Ascending aorta (tissue), 2 donors: ENCODE measurements around the gene SH3RF3. TPM values are rescaled to one million over a fixed set of nuclear protein-coding genes. Genes with fewer than 3 reads are reported as not detected.
A peak's percentile ranks its signal among the peaks of the same experiment; 100 is the strongest.

Experiments used
- DNase-seq, 2 donors: peaks; one replicate each; pipeline ENCODE4 v3.0.0-alpha.2; 2019; ENCODE audit warnings: low spot score in 2 of 2
- H3K27ac ChIP-seq, 2 donors: fragments of 200-600 bp; sonication (generic); one replicate each; pipeline ENCODE4 v1.5.1; 2016 to 2017; ENCODE audit warnings: mild to moderate bottlenecking in 1 of 2
- H3K27me3 ChIP-seq: fragments of 200-600 bp; sonication (generic); one replicate; pipeline ENCODE4 v1.5.1; 2017
- H3K36me3 ChIP-seq, 2 donors: fragments of 200-600 bp; sonication (generic); one replicate each; pipeline ENCODE4 v1.5.1; 2016
- H3K4me1 ChIP-seq, 2 donors: fragments of 200-600 bp; sonication (generic); one replicate each; pipeline ENCODE4 v1.5.1; 2016 to 2017; ENCODE audit warnings: mild to moderate bottlenecking in 1 of 2
- H3K4me3 ChIP-seq, 2 donors: fragments of 200-600 bp; sonication (generic); one replicate each; pipeline ENCODE4 v1.5.1; 2016 to 2017; ENCODE audit warnings: mild to moderate bottlenecking in 1 of 2
- H3K9me3 ChIP-seq, 2 donors: fragments of 200-600 bp; sonication (generic); one replicate each; pipeline ENCODE4 v1.5.1; 2016
- intact Hi-C: fragments of 100-400 bp; cut with DNase I; formaldehyde crosslinking; loops from one replicate; pipeline ENCODE4 v1.15.1; 2023
- total RNA-seq: library from RNA; depleted of rRNA; stranded (reverse); fragments of >200 nt; gene quantifications from one replicate; pipeline ENCODE4 v1.1.0, GENCODE V29; 2016
- TF ChIP-seq, protein P1 (sequence below), 3 experiments: fragments of 200-600 bp in 2 of 3; fragments of 450-650 bp in 1 of 3; sonication (generic) in 2 of 3; IDR thresholded peaks; one replicate each; pipeline ENCODE4 v1.5.1; 2016 to 2019; ENCODE audit warnings: antibody characterized with exemption in 3 of 3, mild to moderate bottlenecking in 1 of 3, moderate library complexity in 1 of 3

SH3RF3 gene
- total RNA-seq, 1 donor from 2014 or later: 53.5 TPM

DNA sequence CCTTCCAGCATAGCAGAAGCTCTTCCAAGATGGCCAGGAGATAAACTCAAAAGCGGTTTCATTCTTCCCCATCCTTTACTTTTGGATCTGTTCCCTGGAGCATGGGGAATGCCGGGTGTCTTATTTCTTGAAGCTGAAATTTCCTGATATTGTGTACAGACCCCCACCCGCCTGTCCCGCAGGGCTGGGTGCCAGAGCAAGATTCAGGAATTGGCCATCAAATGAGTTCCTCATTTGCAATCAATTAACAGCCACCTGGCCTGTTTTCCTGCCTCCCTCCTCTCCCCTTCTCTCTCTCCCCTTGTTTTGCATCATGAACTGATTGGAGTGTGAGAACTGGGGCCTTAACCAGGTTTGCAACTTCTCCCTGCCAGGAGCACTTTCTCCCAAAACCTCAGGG lies 202.1 kb downstream of the SH3RF3 start:
- DNase-seq: peak in 1 of 2 donors; percentile 58
- Histone ChIP-seq H3K4me1 (peaks cover 14 to 31% of the 10 kb centered on the region in 2 donors), H3K4me3 (no peak overlapping the region), H3K27ac (no peak overlapping the region), H3K9me3 (no peaks in the 10 kb centered on the region), H3K36me3 (no peaks in the 10 kb centered on the region), H3K27me3 (no peaks in the 10 kb centered on the region)
- intact Hi-C loops: no loop called here
- TF ChIP-seq, protein P1, sequence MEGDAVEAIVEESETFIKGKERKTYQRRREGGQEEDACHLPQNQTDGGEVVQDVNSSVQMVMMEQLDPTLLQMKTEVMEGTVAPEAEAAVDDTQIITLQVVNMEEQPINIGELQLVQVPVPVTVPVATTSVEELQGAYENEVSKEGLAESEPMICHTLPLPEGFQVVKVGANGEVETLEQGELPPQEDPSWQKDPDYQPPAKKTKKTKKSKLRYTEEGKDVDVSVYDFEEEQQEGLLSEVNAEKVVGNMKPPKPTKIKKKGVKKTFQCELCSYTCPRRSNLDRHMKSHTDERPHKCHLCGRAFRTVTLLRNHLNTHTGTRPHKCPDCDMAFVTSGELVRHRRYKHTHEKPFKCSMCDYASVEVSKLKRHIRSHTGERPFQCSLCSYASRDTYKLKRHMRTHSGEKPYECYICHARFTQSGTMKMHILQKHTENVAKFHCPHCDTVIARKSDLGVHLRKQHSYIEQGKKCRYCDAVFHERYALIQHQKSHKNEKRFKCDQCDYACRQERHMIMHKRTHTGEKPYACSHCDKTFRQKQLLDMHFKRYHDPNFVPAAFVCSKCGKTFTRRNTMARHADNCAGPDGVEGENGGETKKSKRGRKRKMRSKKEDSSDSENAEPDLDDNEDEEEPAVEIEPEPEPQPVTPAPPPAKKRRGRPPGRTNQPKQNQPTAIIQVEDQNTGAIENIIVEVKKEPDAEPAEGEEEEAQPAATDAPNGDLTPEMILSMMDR (IDR thresholded peaks at IDR 0.05): no peak

DNA sequence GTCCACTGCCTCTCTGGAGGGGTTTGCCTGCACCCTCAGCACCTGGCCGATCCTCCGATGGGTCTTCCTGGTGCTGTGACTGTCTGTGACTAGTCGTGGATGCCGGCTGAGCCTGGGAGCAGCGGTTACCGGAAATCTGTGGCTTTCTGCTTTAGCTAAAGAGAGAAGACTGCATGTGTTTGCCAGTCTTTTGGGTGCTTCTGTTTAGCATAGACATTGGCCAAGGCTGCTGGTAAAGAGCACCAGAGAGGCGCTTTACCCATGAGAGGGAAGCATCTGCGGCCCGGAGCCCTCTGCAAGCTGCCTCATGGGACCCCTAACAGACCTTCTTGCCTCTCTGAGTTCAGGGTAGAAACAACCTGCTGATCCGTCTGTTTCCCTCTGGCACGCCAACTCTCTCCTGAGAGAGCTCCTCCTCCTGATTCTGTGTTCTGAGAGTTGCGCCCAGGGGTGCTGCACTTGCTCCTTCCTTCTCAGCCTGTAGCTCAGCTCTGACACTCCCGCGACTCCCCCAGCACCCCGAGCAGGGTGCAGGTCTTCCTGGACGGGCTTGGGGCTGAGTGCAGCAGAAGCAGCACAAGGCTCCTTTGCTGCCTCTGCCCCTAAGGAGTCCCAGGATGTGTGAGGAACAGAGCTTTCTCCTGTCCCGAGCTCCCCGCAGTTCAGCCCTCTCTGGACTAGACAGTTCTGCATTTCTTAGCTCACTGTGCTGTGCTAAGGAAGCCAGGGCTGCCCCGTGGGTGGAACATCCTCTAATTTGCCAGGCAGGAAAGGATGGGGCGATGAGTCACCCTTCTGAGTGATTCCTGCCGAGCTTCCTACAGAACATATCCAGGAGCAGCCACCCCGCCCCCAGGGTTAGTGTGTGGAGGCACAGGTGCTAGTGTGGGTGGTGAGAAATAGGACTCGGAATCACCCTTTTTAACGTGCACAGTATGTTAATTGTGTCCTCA lies 203.2 kb downstream of the SH3RF3 start:
- H3K27ac ChIP-seq: peak overlapping the region; percentile 33 to 46
- H3K27me3 ChIP-seq: no peaks in the 10 kb centered on the region
- intact Hi-C loops: no loop called here
- DNase-seq: peak; percentile 58 to 86
- TF ChIP-seq, protein P1 (IDR thresholded peaks at IDR 0.05): no peak
- H3K9me3 ChIP-seq: no peaks in the 10 kb centered on the region
- H3K4me1 ChIP-seq: peaks cover 18 to 32% of the 10 kb centered on the region in 2 donors
- H3K4me3 ChIP-seq: peak overlapping the region in 1 of 2 donors; percentile 36
- H3K36me3 ChIP-seq: no peaks in the 10 kb centered on the region

DNA sequence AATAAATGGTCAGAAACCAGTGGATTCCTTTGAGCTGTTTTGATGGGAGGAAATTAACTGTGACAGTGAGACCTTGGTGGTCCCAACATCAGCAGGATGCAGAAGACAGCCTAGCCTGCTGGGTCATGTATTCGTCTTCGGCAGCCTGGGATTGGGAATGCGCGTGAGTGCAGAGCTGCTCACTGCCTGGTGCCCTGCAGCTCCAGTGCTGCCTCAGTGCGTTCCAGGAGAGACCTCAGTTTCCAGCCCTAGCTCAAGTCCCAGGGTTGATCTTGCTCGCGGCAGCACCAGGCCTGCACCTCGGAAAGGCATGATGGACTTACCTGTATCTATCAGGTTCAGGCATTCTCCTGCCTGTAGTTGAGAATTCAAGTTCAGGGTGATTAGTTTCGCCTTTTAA lies 203.9 kb downstream of the SH3RF3 start:
- Histone ChIP-seq H3K9me3 (no peaks in the 10 kb centered on the region), H3K4me1 (peaks cover 18 to 34% of the 10 kb centered on the region in 2 donors), H3K27ac (no peak overlapping the region), H3K27me3 (no peaks in the 10 kb centered on the region), H3K36me3 (no peaks in the 10 kb centered on the region), H3K4me3 (no peak overlapping the region)
- TF ChIP-seq, protein P1 (IDR thresholded peaks at IDR 0.05): no peak
- DNase-seq: peak in 1 of 2 donors; percentile 42
- intact Hi-C loops: no loop called here

DNA sequence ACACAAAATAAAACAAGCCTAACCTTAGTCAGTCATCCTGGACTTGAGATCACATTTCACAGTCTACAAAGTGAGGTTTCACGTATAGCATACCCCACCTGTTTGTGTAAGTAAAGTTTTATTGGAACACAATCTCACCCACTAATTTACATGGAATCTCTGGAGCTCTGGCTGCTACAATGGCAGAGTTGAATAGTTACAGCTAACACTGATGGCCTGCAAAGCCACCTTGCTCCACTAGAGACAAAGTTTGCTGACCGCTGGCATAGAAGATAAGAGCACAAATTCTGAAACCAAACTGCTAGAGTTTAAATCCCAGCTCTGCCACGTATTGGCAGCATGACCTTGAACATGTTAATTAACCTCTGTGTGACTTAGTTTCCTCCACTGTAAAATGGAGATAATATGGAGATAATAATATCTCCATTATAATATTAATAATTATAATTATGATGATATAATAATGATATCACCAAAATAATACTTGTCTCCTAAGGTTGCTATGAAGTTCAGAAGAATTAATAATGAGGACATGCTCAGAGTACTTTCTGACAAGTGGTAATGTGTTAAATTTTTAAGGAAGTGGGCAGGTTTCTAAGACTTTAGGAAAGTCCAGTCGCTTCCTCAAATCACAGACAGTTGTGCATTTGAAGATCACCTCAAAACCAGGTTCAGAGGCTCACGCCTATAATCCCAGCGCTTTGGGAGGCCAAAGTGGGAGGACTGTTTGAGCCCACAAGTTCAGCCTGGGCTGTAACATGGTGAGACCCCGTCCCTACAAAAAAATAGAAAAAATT lies 204.6 kb downstream of the SH3RF3 start:
- Histone ChIP-seq H3K36me3 (no peaks in the 10 kb centered on the region), H3K4me3 (no peak overlapping the region), H3K27me3 (no peaks in the 10 kb centered on the region), H3K27ac (no peak overlapping the region), H3K9me3 (no peaks in the 10 kb centered on the region), H3K4me1 (peaks cover 18 to 34% of the 10 kb centered on the region in 2 donors)
- intact Hi-C loops: no loop called here
- DNase-seq: no peak
- TF ChIP-seq, protein P1 (IDR thresholded peaks at IDR 0.05): peak in 2 of 3 experiments; percentile 7 to 18

DNA sequence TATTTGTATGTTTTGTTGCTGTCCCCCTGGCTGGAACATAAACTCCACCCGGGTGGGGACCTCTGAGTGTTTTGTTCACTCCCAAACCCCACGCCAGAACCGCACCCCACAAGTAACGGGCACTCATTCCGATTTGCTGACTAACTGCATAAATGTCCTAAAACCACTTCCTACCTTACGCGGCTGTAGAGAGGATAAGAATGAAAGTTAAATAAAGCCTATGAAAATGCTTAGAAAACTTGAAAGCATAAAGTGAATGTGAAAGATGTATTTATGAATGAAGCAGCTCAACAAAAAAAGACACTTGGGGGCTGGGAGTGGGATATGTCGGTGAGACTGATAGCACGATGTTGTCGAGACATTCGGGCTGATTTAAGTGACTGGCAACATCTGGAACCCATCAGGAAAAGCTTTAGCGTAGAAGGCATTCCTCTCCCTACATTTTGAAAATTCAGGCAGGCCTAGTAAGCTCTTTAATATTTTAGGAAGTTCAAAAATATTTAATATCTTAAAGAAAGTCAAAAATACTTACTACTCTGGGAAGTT lies 206.7 kb downstream of the SH3RF3 start:
- no peaks in the 10 kb centered on the region for H3K36me3 ChIP-seq
- peak overlapping the region; percentile 43 to 59 for H3K27ac ChIP-seq
- no peaks in the 10 kb centered on the region for H3K27me3 ChIP-seq
- TF ChIP-seq, protein P1 (IDR thresholded peaks at IDR 0.05): no peak
- no peak for DNase-seq
- H3K9me3 ChIP-seq: no peaks in the 10 kb centered on the region
- intact Hi-C loops: no loop called here
- peaks cover 18 to 34% of the 10 kb centered on the region in 2 donors for H3K4me1 ChIP-seq
- H3K4me3 ChIP-seq: peak overlapping the region in 1 of 2 donors; percentile 45
